GM18951 (cell line): ENCODE results near the gene ELMO1.

ENCODE experiments used
- POLR2A ChIP-seq: IDR thresholded peaks from 4 replicates; pipeline ENCODE4 v1.6.1; 2011; ENCODE audit warnings: mild to moderate bottlenecking; ENCODE audit not compliant: insufficient read length, insufficient read depth; ENCODE audit errors: extremely low read depth
- in situ Hi-C: fragments of 300-500 bp; cut with MboI; formaldehyde crosslinking; loops from one replicate; pipeline ENCODE4 v1.12.0; 2022; ENCODE audit warnings: low sequenced_read_pairs, mixed read lengths, inconsistent platforms; ENCODE audit not compliant: unreplicated experiment

The ELMO1 gene

DNA sequence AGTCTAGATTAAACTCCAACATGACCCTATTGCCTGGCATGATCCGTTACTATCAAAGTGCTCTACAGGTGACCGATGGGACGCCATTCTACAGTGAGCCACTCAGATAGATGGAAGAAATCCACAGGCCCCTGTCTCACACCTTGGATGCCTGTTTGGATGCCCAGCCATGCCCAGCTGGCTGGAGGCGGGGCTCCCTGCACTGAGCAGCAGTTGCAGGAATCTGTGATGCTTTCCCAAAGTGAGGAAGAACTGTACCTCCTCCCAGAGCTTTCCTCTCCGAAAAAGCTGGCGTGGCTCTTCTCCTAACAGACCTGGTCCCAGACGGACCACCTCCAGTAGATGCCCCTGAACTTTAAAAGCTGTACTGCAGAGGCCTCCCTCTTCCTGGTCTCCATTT, 253.3 kb downstream of the ELMO1 start:
- no peak for TF ChIP-seq POLR2A
- in situ Hi-C loops = loop anchor here (25.0 kb wide), 1 partner anchor 208 kb away; no protein-coding TSS in a partner anchor

GRCh38 chr7:37194943-37195342, 253.7 kb downstream of the ELMO1 start:
- no peak for TF ChIP-seq POLR2A
- in situ Hi-C loops = loop anchor here (25.0 kb wide), 1 partner anchor 208 kb away; no protein-coding TSS in a partner anchor

- in situ Hi-C loops = loop anchor here (25.0 kb wide), 1 partner anchor 206 kb away; no protein-coding TSS in a partner anchor
- TF ChIP-seq POLR2A = no peak
Observed at GRCh38 chr7:37193775-37194135, 254.9 kb downstream of the ELMO1 start.

- in situ Hi-C loops = loop anchor here (25.0 kb wide), 1 partner anchor 206 kb away; no protein-coding TSS in a partner anchor
Observed at GRCh38 chr7:37193087-37193774, 255.4 kb downstream of the ELMO1 start.

DNA sequence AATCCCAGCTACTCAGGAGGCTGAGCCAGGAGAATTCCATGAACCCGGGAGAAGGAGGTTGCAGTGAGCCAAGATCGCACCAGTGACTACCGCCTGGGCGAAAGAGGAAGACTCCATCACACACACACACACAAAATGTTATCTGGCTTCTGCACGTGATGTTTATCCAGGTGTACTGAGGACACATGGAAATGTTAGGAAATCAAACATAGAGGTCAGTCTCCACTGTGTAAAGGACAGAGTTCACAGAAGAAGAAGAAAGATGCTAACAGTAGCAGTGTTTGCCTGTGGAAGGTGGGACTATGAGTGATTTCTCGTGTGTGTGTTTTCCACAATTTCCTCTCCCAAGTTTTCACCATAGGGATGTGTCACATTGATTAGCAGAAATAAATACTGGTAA, 256.9 kb downstream of the ELMO1 start:
- in situ Hi-C loops = loop anchor here (25.0 kb wide), 1 partner anchor 204 kb away; no protein-coding TSS in a partner anchor

More at GRCh38 chr7:37193087-37193774, 255.4 kb downstream of the ELMO1 start:
- no peak for TF ChIP-seq POLR2A

DNA sequence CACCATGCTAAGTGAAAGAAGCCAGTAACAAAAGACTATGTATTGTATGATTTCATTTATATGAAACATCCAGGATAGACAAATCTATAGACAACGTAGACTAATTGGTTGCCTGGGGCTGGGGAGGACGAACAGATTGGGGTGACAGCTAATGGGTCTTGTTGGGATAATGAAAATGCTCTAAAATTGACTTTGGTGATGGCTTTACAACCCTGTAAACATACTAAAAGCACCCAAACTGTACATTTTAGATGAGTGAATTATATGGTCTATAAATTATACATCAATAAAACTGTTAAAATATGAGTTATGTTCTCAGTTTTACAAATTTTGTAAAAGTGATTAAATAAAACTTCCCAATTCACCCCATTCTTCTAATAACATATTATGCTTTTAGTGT, 261.5 kb downstream of the ELMO1 start:
- in situ Hi-C loops = loop anchor here (25.0 kb wide), 1 partner anchor 200 kb away; no protein-coding TSS in a partner anchor
- no peak for TF ChIP-seq POLR2A

More for the DNA sequence above, 256.9 kb downstream of the ELMO1 start:
- no peak for TF ChIP-seq POLR2A

DNA sequence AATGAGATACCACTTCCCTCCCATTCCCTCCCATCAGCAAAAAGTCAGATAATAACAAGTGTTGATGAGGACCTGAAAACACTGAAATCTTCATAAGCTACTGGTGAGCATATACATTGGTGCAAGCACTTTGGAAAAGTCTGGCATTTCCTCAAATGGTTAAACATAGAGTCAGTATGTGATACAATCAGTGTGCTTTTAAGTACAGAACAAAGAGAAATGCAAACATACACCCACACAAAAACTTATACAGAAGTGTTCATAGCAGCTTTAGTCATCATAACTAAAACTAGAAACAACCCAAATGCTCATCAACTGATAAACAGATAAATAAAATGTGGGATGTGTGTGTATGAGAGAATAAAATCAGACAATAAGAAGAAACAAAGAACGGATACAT, 261.9 kb downstream of the ELMO1 start:
- no peak for TF ChIP-seq POLR2A
- in situ Hi-C loops = loop anchor here (25.0 kb wide), 1 partner anchor 199 kb away; no protein-coding TSS in a partner anchor

DNA sequence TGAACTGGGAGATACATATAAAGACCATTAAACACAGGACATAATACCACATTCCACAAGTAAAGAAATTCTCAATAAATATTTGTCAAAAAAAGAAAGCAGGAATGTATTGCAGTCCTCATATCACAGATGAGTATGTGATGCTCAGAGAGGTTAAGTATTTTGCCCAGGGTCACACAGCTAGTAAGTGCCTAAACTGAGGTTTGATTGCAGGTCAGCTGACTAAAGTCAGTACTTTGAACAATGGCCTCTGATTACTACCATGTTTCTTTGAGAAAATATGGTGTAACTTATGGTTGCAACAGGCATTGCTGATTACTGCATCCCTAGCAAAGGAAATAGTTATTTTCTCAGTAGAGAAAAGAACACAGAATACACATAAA, 267.1 kb downstream of the ELMO1 start:
- in situ Hi-C loops = loop anchor here (25.0 kb wide), 1 partner anchor 194 kb away; no protein-coding TSS in a partner anchor
- no peak for TF ChIP-seq POLR2A

- TF ChIP-seq POLR2A = no peak
- in situ Hi-C loops = loop anchor here (25.0 kb wide), 1 partner anchor 194 kb away; no protein-coding TSS in a partner anchor
Observed at GRCh38 chr7:37180828-37181549, 267.7 kb downstream of the ELMO1 start.

GRCh38 chr7:37176079-37176478, 272.6 kb downstream of the ELMO1 start:
- in situ Hi-C loops = loop anchor here (25.0 kb wide), 1 partner anchor 189 kb away; no protein-coding TSS in a partner anchor
- TF ChIP-seq POLR2A = no peak

- in situ Hi-C loops = no loop called here
- TF ChIP-seq POLR2A = no peak
Observed at GRCh38 chr7:37174460-37174859, 274.2 kb downstream of the ELMO1 start.

DNA sequence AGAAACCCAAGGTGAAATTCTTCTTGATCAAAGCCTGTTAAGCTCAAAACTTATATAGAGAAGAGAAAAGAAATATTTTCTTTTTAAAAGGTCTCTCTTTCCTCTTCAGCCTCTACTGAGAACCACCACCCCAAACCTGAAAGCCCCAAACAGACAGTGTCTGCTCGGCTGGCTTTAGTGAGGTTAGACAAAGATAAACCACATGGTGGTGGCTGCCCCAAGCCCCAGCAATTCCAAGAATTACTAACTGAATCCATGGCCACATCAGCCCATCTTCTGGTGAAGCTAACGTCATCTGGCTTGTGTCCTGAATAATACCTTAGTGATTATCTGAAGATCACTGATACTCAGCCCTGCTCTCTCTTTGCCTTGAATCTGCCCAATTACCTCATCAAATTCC, 275.0 kb downstream of the ELMO1 start:
- in situ Hi-C loops = no loop called here

GRCh38 chr7:37162106-37162505, 286.6 kb downstream of the ELMO1 start:
- TF ChIP-seq POLR2A = no peak
- in situ Hi-C loops = no loop called here

More for the DNA sequence above, 275.0 kb downstream of the ELMO1 start:
- TF ChIP-seq POLR2A = no peak
